Panc1 (cell line): ENCODE measurements around the gene ABCD2. TPM values are rescaled to one million over a fixed set of nuclear protein-coding genes. Genes with fewer than 3 reads are reported as not detected.

Experiments used
- ATAC-seq: fragments of 200-7000 bp; cut with Tn5 transposase; 2 replicates; pipeline ENCODE4 v1.9.1; 2020; ENCODE audit warnings: mild to moderate bottlenecking, moderate library complexity
- BruUV-seq: library from RNA; stranded (reverse); fragments of 400-500 nt; replicated peaks from 2 replicates; lab custom pipeline; 2021; lab: Mats Ljungman, UMichigan
- CTCF ChIA-PET: fragments of 300-600 bp; sonication (Branson Sonifier 250); formaldehyde crosslinking; loops from one replicate; lab custom pipeline; 2022; ENCODE audit warnings: antibody characterized with exemption; lab: Charles Lee
- POLR2A ChIA-PET: fragments of 300-600 bp; sonication (Branson Sonifier 250); formaldehyde crosslinking; loops from one replicate; lab custom pipeline; 2022; ENCODE audit warnings: antibody characterized with exemption; lab: Charles Lee
- DNase-seq: peaks from one replicate; pipeline ENCODE4 v3.0.0-alpha.2; 2010; ENCODE audit warnings: low read depth, low spot score
- H3K27ac ChIP-seq: 2 replicates; pipeline ENCODE4 v1.5.1; 2011; ENCODE audit warnings: mild to moderate bottlenecking, low read length, inconsistent platforms
- H3K27me3 ChIP-seq: fragments of 200-500 bp; sonication (Bioruptor generic); 2 replicates; pipeline ENCODE4 v1.6.0; 2014; ENCODE audit warnings: low read length, inconsistent platforms; ENCODE audit not compliant: control insufficient read depth, insufficient read depth
- H3K36me3 ChIP-seq: fragments of 200-500 bp; sonication (Bioruptor generic); 2 replicates; pipeline ENCODE4 v1.5.1; 2014; ENCODE audit warnings: inconsistent platforms, mild to moderate bottlenecking, low read length, moderate library complexity; ENCODE audit not compliant: control insufficient read depth, insufficient read depth
- H3K4me1 ChIP-seq: 2 replicates; pipeline ENCODE4 v1.5.1; 2011; ENCODE audit warnings: inconsistent platforms, mild to moderate bottlenecking, low read length, moderate library complexity; ENCODE audit not compliant: control insufficient read depth, insufficient read depth
- H3K4me3 ChIP-seq, 2 experiments: 2 replicates each; pipeline ENCODE4 v1.5.1; 2011 to 2012; ENCODE audit warnings: low read depth in 2 of 2, low read length in 2 of 2, mild to moderate bottlenecking in 2 of 2, inconsistent platforms in 1 of 2, moderate library complexity in 1 of 2
- H3K9me3 ChIP-seq: fragments of 200-500 bp; sonication (Bioruptor generic); 2 replicates; pipeline ENCODE4 v1.5.1; 2014; ENCODE audit warnings: low read depth, mild to moderate bottlenecking, inconsistent platforms, low read length, moderate library complexity; ENCODE audit not compliant: control insufficient read depth, insufficient read depth
- CTCF ChIP-seq: fragments of 450-650 bp; IDR thresholded peaks from 2 replicates; pipeline ENCODE4 v1.5.1; 2017; ENCODE audit warnings: mild to moderate bottlenecking
- POLR2AphosphoS5 ChIP-seq: IDR thresholded peaks from 2 replicates; pipeline ENCODE4 v1.6.1; 2012; ENCODE audit warnings: mild to moderate bottlenecking, low read depth, low read length, moderate library complexity
- REST ChIP-seq, 2 experiments: IDR thresholded peaks; 2 replicates each; pipeline ENCODE4 v1.6.1; 2011 to 2012; ENCODE audit warnings: low read depth in 2 of 2, control low read depth in 1 of 2, low read length in 1 of 2, mild to moderate bottlenecking in 1 of 2, moderate library complexity in 1 of 2; ENCODE audit not compliant: insufficient read depth in 1 of 2
- SIN3A ChIP-seq: IDR thresholded peaks from 2 replicates; pipeline ENCODE4 v1.6.1; 2012; ENCODE audit warnings: low read depth, mild to moderate bottlenecking, low read length, moderate library complexity, borderline replicate concordance; ENCODE audit not compliant: insufficient read depth
- TCF7L2 ChIP-seq: IDR thresholded peaks from 2 replicates; pipeline ENCODE4 v1.6.1; 2011; ENCODE audit warnings: mild to moderate bottlenecking, low read depth, low read length, inconsistent platforms
- in situ Hi-C: cut with HindIII; loops from 2 replicates; pipeline ENCODE4 v1.10.0; 2016; ENCODE audit warnings: low sequenced_read_pairs, low pct_unique_long_range_greater_than_20kb
- intact Hi-C: fragments of 100-400 bp; cut with micrococcal nuclease; formaldehyde crosslinking; loops from one replicate; pipeline ENCODE4 v1.10.0; 2022; ENCODE audit not compliant: unreplicated experiment
- total RNA-seq: library from RNA; stranded (reverse); gene quantifications from one replicate; pipeline ENCODE4 v1.2.1, GENCODE V29; 2021; ENCODE audit not compliant: unreplicated experiment

ABCD2 gene
- total RNA-seq, 1 experiment from 2014 or later: not detected

GRCh38 chr12:39612250-39612649 is 7.4 kb downstream of the ABCD2 start:
- POLR2A ChIA-PET: no interaction called here
- TF ChIP-seq SIN3A (no peak), POLR2AphosphoS5 (no peak), CTCF (no peak), TCF7L2 (no peak), REST (IDR thresholded peaks at IDR 0.05; ENCODE audit: insufficient read depth in 1 of 2, low read depth in 2 of 2, low read length in 1 of 2) (no peak)
- intact Hi-C loops (loop anchor here (10.0 kb wide), 2 partner anchors 167 to 287 kb away; partner anchors contain the start of gene KIF21A), in situ Hi-C loops (no loop called here)
- no peak for DNase-seq
- CTCF ChIA-PET: no interaction called here
- H3K4me3 ChIP-seq: no peak overlapping the region
- H3K9me3 ChIP-seq: no peaks in the 10 kb centered on the region
- no TSS peak for BruUV-seq
- H3K4me1 ChIP-seq: no peaks in the 10 kb centered on the region
- H3K27me3 ChIP-seq: peaks cover 3% of the 10 kb centered on the region; the same call in 1 of the 2 replicates
- H3K36me3 ChIP-seq: no peaks in the 10 kb centered on the region
- ATAC-seq: no peak
- H3K27ac ChIP-seq: no peak overlapping the region

- Histone ChIP-seq H3K27ac (no peak overlapping the region), H3K36me3 (no peaks in the 10 kb centered on the region), H3K27me3 (peaks cover 3% of the 10 kb centered on the region; the same call in 1 of the 2 replicates), H3K4me3 (no peak overlapping the region), H3K9me3 (no peaks in the 10 kb centered on the region), H3K4me1 (no peaks in the 10 kb centered on the region)
- ChIA-PET CTCF (no interaction called here), POLR2A (no interaction called here)
- in situ Hi-C loops: no loop called here
- no TSS peak for BruUV-seq
- TF ChIP-seq CTCF: no peak
- intact Hi-C loops: loop anchor here (10.0 kb wide), 2 partner anchors 167 to 287 kb away; partner anchors contain the start of gene KIF21A
- ATAC-seq (no peak), DNase-seq (no peak)
These were observed 7.8 kb downstream of the ABCD2 start for GRCh38 chr12:39611818-39612217.
